ENCODE results near the gene CTNNA2. TPM values are rescaled to one million over a fixed set of nuclear protein-coding genes. Genes with fewer than 3 reads are reported as not detected.

Gene CTNNA2
- total RNA-seq, 4 donors from 2014 or later: 0.88 to 14.9 (median 2.3) TPM; not detected in 1

GRCh38 chr2:79846878-79847277 is 334.0 kb downstream of the CTNNA2 start:
- H3K4me3 ChIP-seq: no peak overlapping the region
- no peak for DNase-seq
- intact Hi-C loops (cut with DNase I; ENCODE audit: low total_unique reads): no loop called here
- no peak overlapping the region for H3K27ac ChIP-seq
- no peaks in the 10 kb centered on the region for H3K36me3 ChIP-seq
- TF ChIP-seq POLR2A (IDR thresholded peaks at IDR 0.05) (no peak), CTCF (IDR thresholded peaks at IDR 0.05) (no peak)
- H3K4me1 ChIP-seq: no peaks in the 10 kb centered on the region
- no peaks in the 10 kb centered on the region for H3K9me3 ChIP-seq
- H3K27me3 ChIP-seq: no peaks in the 10 kb centered on the region

DNA sequence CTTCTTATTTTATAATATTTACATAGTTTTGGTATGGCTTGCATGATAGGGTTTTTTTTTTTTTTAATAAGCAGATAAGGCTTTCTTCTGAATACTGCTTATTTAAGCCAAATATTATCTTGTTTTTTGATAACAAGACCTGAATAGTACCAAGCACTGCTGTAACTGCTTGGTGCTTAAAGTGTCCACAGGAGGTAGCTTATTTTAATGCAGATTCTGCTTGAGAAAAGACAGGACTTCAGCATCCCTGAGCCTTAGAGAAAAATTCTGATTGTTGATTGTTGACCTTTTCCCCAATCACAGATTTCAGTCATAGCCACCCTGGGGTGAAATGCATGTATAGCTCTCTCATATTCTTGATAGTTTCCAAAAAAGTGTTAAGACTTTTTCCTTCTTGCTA is 336.4 kb downstream of the CTNNA2 start:
- Histone ChIP-seq H3K27ac (no peak overlapping the region), H3K4me1 (no peaks in the 10 kb centered on the region), H3K27me3 (no peaks in the 10 kb centered on the region), H3K36me3 (no peaks in the 10 kb centered on the region), H3K4me3 (no peak overlapping the region), H3K9me3 (no peaks in the 10 kb centered on the region)
- intact Hi-C loops (cut with DNase I; ENCODE audit: low total_unique reads): no loop called here
- TF ChIP-seq CTCF (IDR thresholded peaks at IDR 0.05) (no peak), POLR2A (IDR thresholded peaks at IDR 0.05) (no peak)
- no peak for DNase-seq

GRCh38 chr2:79849949-79850348 is 337.1 kb downstream of the CTNNA2 start:
- no peaks in the 10 kb centered on the region for H3K9me3 ChIP-seq
- TF ChIP-seq CTCF (IDR thresholded peaks at IDR 0.05) (no peak), POLR2A (IDR thresholded peaks at IDR 0.05) (no peak)
- no peak overlapping the region for H3K4me3 ChIP-seq
- no peaks in the 10 kb centered on the region for H3K27me3 ChIP-seq
- no peaks in the 10 kb centered on the region for H3K4me1 ChIP-seq
- intact Hi-C loops (cut with DNase I; ENCODE audit: low total_unique reads): no loop called here
- no peak for DNase-seq
- no peak overlapping the region for H3K27ac ChIP-seq
- H3K36me3 ChIP-seq: no peaks in the 10 kb centered on the region

DNA sequence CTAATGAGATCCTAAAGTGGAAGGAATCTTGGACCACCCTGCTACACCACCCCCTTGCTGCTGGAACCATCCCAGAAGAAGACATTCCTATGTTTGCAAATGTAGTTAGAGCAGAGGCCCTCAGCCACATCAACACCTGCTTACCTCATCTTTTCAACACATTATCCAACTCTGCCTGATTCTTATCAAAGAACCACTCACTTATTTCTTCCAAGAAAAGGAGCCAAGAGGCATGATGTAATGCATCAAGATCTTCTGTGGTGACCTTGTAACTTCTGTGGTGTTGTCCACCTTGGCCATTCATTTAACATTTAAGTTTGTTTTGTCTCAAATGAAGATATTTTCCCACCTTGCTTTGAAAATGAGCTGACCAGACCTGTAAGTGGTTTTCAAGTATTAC is 338.1 kb downstream of the CTNNA2 start:
- TF ChIP-seq CTCF (IDR thresholded peaks at IDR 0.05) (no peak), POLR2A (IDR thresholded peaks at IDR 0.05) (no peak)
- Histone ChIP-seq H3K27me3 (no peaks in the 10 kb centered on the region), H3K36me3 (no peaks in the 10 kb centered on the region), H3K4me3 (no peak overlapping the region), H3K9me3 (no peaks in the 10 kb centered on the region), H3K4me1 (no peaks in the 10 kb centered on the region), H3K27ac (no peak overlapping the region)
- no peak for DNase-seq
- intact Hi-C loops (cut with DNase I; ENCODE audit: low total_unique reads): no loop called here

GRCh38 chr2:79855264-79856006 is 342.6 kb downstream of the CTNNA2 start:
- H3K9me3 ChIP-seq: no peaks in the 10 kb centered on the region
- intact Hi-C loops (cut with DNase I; ENCODE audit: low total_unique reads): no loop called here
- H3K27ac ChIP-seq: no peak overlapping the region
- no peak for TF ChIP-seq POLR2A (IDR thresholded peaks at IDR 0.05)
- TF ChIP-seq CTCF (IDR thresholded peaks at IDR 0.05): no peak
- DNase-seq: no peak
- H3K36me3 ChIP-seq: no peaks in the 10 kb centered on the region
- no peaks in the 10 kb centered on the region for H3K4me1 ChIP-seq
- no peak overlapping the region for H3K4me3 ChIP-seq
- no peaks in the 10 kb centered on the region for H3K27me3 ChIP-seq

All from uterus (tissue), 4 donors.